ENCODE results near the gene GM2A.

Gene GM2A

GRCh38 chr5:151237685-151238084, 15.3 kb upstream of the GM2A start:
- TF ChIP-seq GATA2 (IDR thresholded peaks at IDR 0.05; ENCODE audit: low read depth, low read length) (no peak), GATA3 (IDR thresholded peaks at IDR 0.05; ENCODE audit: low read depth, low read length) (no peak)

GRCh38 chr5:151238303-151238741, 14.7 kb upstream of the GM2A start:
- TF ChIP-seq GATA2 (IDR thresholded peaks at IDR 0.05; ENCODE audit: low read depth, low read length) (no peak), GATA3 (IDR thresholded peaks at IDR 0.05; ENCODE audit: low read depth, low read length) (no peak)

- TF ChIP-seq GATA2 (IDR thresholded peaks at IDR 0.05; ENCODE audit: low read depth, low read length) (no peak), GATA3 (IDR thresholded peaks at IDR 0.05; ENCODE audit: low read depth, low read length) (no peak)
Measured at GRCh38 chr5:151239237-151239861, 13.6 kb upstream of the GM2A start.

- no peak for TF ChIP-seq GATA3 (IDR thresholded peaks at IDR 0.05; ENCODE audit: low read depth, low read length)
- peak; percentile 67 for TF ChIP-seq GATA2 (IDR thresholded peaks at IDR 0.05; ENCODE audit: low read depth, low read length)
Measured at GRCh38 chr5:151240924-151241635, 11.9 kb upstream of the GM2A start.

GRCh38 chr5:151243127-151243526, 9.9 kb upstream of the GM2A start:
- TF ChIP-seq GATA3 (IDR thresholded peaks at IDR 0.05; ENCODE audit: low read depth, low read length) (no peak), GATA2 (IDR thresholded peaks at IDR 0.05; ENCODE audit: low read depth, low read length) (no peak)

GRCh38 chr5:151243564-151243963, 9.4 kb upstream of the GM2A start:
- no peak for TF ChIP-seq GATA2 (IDR thresholded peaks at IDR 0.05; ENCODE audit: low read depth, low read length)
- no peak for TF ChIP-seq GATA3 (IDR thresholded peaks at IDR 0.05; ENCODE audit: low read depth, low read length)

GRCh38 chr5:151244206-151244605, 8.8 kb upstream of the GM2A start:
- no peak for TF ChIP-seq GATA3 (IDR thresholded peaks at IDR 0.05; ENCODE audit: low read depth, low read length)
- no peak for TF ChIP-seq GATA2 (IDR thresholded peaks at IDR 0.05; ENCODE audit: low read depth, low read length)

- TF ChIP-seq GATA2 (IDR thresholded peaks at IDR 0.05; ENCODE audit: low read depth, low read length) (no peak), GATA3 (IDR thresholded peaks at IDR 0.05; ENCODE audit: low read depth, low read length) (no peak)
Measured at GRCh38 chr5:151245680-151246219, 7.2 kb upstream of the GM2A start.

GRCh38 chr5:151248651-151249050, 4.3 kb upstream of the GM2A start:
- TF ChIP-seq GATA2 (IDR thresholded peaks at IDR 0.05; ENCODE audit: low read depth, low read length), result no peak
- no peak for TF ChIP-seq GATA3 (IDR thresholded peaks at IDR 0.05; ENCODE audit: low read depth, low read length)

GRCh38 chr5:151249281-151249680, 3.7 kb upstream of the GM2A start:
- TF ChIP-seq GATA2 (IDR thresholded peaks at IDR 0.05; ENCODE audit: low read depth, low read length) (no peak), GATA3 (IDR thresholded peaks at IDR 0.05; ENCODE audit: low read depth, low read length) (no peak)

- TF ChIP-seq GATA3 (IDR thresholded peaks at IDR 0.05; ENCODE audit: low read depth, low read length), result no peak
- TF ChIP-seq GATA2 (IDR thresholded peaks at IDR 0.05; ENCODE audit: low read depth, low read length), result no peak
Measured at GRCh38 chr5:151250346-151251000, 2.5 kb upstream of the GM2A start.

- TF ChIP-seq GATA3 (IDR thresholded peaks at IDR 0.05; ENCODE audit: low read depth, low read length) (no peak), GATA2 (IDR thresholded peaks at IDR 0.05; ENCODE audit: low read depth, low read length) (no peak)
Measured at GRCh38 chr5:151251001-151251551, 1.9 kb upstream of the GM2A start.

- TF ChIP-seq GATA2 (IDR thresholded peaks at IDR 0.05; ENCODE audit: low read depth, low read length), result no peak
Measured at GRCh38 chr5:151251621-151252020, 1.4 kb upstream of the GM2A start.

GRCh38 chr5:151253605-151253950, 593 bp downstream of the GM2A start:
- TF ChIP-seq GATA2 (IDR thresholded peaks at IDR 0.05; ENCODE audit: low read depth, low read length) (no peak), GATA3 (IDR thresholded peaks at IDR 0.05; ENCODE audit: low read depth, low read length) (no peak)
